ENCODE measurements around the gene IDH2.

Gene IDH2

DNA sequence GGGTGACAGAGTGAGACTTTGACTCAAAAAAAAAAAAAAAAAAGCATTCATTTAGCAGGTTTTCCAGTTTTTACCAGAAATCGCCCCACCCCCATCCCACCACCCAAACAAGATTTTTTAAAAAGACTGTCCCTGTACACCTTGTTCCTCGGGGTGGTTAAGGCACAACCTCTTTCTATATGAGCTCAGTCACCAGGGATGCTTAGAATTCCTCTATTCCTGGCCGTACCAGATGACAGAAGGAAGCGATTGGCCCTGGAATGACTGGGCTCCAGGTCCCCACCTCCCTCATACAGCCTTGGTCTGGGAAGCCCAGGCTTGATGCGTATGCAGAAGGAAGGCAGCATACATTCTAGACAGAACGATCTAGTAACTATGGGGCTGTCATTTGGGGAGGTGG lies 25.6 kb downstream of the IDH2 start:
- TF ChIP-seq ISL1 (CRISPR knock-in tag; IDR thresholded peaks at IDR 0.05) = no peak
- TF ChIP-seq, protein P1, sequence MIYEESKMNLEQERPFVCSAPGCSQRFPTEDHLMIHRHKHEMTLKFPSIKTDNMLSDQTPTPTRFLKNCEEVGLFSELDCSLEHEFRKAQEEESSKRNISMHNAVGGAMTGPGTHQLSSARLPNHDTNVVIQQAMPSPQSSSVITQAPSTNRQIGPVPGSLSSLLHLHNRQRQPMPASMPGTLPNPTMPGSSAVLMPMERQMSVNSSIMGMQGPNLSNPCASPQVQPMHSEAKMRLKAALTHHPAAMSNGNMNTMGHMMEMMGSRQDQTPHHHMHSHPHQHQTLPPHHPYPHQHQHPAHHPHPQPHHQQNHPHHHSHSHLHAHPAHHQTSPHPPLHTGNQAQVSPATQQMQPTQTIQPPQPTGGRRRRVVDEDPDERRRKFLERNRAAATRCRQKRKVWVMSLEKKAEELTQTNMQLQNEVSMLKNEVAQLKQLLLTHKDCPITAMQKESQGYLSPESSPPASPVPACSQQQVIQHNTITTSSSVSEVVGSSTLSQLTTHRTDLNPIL (CRISPR knock-in tag; IDR thresholded peaks at IDR 0.05; ENCODE audit: low read depth) = no peak
- TF ChIP-seq GLIS3 (CRISPR knock-in tag; IDR thresholded peaks at IDR 0.05) = no peak
- TF ChIP-seq PPARA (CRISPR knock-in tag; IDR thresholded peaks at IDR 0.05; ENCODE audit: borderline replicate concordance) = no peak
- TF ChIP-seq ESRRG (CRISPR knock-in tag; IDR thresholded peaks at IDR 0.05) = no peak
- TF ChIP-seq OSR1 (CRISPR knock-in tag; IDR thresholded peaks at IDR 0.05) = no peak
- TF ChIP-seq BACH2 (CRISPR knock-in tag; IDR thresholded peaks at IDR 0.05; ENCODE audit: borderline replicate concordance) = no peak
- no peak for TF ChIP-seq ZFP30 (CRISPR knock-in tag; IDR thresholded peaks at IDR 0.05)
- TF ChIP-seq CSDC2 (CRISPR knock-in tag; IDR thresholded peaks at IDR 0.05) = no peak
- TF ChIP-seq, protein P2, sequence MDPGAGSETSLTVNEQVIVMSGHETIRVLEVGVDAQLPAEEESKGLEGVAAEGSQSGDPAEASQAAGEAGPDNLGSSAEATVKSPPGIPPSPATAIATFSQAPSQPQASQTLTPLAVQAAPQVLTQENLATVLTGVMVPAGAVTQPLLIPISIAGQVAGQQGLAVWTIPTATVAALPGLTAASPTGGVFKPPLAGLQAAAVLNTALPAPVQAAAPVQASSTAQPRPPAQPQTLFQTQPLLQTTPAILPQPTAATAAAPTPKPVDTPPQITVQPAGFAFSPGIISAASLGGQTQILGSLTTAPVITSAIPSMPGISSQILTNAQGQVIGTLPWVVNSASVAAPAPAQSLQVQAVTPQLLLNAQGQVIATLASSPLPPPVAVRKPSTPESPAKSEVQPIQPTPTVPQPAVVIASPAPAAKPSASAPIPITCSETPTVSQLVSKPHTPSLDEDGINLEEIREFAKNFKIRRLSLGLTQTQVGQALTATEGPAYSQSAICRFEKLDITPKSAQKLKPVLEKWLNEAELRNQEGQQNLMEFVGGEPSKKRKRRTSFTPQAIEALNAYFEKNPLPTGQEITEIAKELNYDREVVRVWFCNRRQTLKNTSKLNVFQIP (CRISPR knock-in tag; IDR thresholded peaks at IDR 0.05; ENCODE audit: borderline replicate concordance, low read depth) = no peak
- no peak for TF ChIP-seq ARNTL (CRISPR knock-in tag; IDR thresholded peaks at IDR 0.05; ENCODE audit: borderline replicate concordance, low read depth)
- TF ChIP-seq ZNF8 (CRISPR knock-in tag; IDR thresholded peaks at IDR 0.05) = no peak
- TF ChIP-seq, protein P3, sequence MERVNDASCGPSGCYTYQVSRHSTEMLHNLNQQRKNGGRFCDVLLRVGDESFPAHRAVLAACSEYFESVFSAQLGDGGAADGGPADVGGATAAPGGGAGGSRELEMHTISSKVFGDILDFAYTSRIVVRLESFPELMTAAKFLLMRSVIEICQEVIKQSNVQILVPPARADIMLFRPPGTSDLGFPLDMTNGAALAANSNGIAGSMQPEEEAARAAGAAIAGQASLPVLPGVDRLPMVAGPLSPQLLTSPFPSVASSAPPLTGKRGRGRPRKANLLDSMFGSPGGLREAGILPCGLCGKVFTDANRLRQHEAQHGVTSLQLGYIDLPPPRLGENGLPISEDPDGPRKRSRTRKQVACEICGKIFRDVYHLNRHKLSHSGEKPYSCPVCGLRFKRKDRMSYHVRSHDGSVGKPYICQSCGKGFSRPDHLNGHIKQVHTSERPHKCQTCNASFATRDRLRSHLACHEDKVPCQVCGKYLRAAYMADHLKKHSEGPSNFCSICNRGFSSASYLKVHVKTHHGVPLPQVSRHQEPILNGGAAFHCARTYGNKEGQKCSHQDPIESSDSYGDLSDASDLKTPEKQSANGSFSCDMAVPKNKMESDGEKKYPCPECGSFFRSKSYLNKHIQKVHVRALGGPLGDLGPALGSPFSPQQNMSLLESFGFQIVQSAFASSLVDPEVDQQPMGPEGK (CRISPR knock-in tag; IDR thresholded peaks at IDR 0.05; ENCODE audit: borderline replicate concordance) = no peak
- TF ChIP-seq ZNF70 (CRISPR knock-in tag; IDR thresholded peaks at IDR 0.05) = no peak
- TF ChIP-seq, protein P4, sequence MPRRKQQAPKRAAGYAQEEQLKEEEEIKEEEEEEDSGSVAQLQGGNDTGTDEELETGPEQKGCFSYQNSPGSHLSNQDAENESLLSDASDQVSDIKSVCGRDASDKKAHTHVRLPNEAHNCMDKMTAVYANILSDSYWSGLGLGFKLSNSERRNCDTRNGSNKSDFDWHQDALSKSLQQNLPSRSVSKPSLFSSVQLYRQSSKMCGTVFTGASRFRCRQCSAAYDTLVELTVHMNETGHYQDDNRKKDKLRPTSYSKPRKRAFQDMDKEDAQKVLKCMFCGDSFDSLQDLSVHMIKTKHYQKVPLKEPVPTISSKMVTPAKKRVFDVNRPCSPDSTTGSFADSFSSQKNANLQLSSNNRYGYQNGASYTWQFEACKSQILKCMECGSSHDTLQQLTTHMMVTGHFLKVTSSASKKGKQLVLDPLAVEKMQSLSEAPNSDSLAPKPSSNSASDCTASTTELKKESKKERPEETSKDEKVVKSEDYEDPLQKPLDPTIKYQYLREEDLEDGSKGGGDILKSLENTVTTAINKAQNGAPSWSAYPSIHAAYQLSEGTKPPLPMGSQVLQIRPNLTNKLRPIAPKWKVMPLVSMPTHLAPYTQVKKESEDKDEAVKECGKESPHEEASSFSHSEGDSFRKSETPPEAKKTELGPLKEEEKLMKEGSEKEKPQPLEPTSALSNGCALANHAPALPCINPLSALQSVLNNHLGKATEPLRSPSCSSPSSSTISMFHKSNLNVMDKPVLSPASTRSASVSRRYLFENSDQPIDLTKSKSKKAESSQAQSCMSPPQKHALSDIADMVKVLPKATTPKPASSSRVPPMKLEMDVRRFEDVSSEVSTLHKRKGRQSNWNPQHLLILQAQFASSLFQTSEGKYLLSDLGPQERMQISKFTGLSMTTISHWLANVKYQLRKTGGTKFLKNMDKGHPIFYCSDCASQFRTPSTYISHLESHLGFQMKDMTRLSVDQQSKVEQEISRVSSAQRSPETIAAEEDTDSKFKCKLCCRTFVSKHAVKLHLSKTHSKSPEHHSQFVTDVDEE (CRISPR knock-in tag; IDR thresholded peaks at IDR 0.05) = no peak
- no peak for TF ChIP-seq ZFP3 (CRISPR knock-in tag; IDR thresholded peaks at IDR 0.05)
- TF ChIP-seq TOX (CRISPR knock-in tag; IDR thresholded peaks at IDR 0.05; ENCODE audit: borderline replicate concordance) = no peak
- no peak for ATAC-seq

DNA sequence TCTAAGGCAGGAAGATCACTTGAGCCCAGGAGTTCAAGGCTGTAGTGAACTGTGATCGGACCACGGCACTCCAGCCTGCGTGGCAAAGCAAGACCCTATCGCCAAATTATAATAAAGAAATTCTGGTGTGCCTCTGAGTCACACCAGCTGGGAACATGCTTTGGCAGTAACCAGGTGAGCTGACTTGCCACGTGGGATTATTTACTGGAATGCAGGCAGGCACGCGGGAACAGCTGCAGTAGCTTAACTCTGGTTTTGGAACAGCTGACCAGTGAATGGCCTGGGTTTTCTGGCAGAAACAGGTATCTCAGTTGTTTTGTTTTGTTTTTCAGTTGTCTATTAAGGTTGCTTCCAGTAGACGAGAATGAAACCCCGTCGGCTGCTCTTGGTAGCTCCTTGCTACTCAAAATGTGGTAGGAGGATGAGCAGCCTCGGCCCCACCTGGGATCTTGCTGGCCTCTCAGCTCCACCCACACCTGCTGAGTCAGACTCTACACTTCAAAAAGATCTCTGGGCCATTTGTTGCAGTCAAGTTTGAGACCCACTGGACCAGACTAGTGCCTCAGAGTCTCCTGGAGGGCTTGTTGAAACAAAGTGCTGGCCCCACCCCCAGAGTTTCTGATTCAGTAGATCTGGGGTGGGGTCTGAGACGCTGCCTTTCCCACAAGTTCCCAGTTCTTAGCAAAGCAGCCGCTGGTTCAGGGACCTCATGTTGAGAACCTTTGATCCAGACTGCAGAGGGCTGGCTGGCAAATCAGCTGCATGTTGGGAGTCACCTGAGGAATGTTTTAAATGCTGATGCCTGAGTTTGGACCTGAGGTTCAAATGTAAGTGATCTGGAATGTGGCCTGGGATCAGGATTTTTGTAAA lies 26.6 kb downstream of the IDH2 start:
- TF ChIP-seq TOX (CRISPR knock-in tag; IDR thresholded peaks at IDR 0.05; ENCODE audit: borderline replicate concordance) = no peak
- TF ChIP-seq ZNF70 (CRISPR knock-in tag; IDR thresholded peaks at IDR 0.05) = no peak
- TF ChIP-seq, protein P4 (CRISPR knock-in tag; IDR thresholded peaks at IDR 0.05) = no peak
- no peak for ATAC-seq

DNA sequence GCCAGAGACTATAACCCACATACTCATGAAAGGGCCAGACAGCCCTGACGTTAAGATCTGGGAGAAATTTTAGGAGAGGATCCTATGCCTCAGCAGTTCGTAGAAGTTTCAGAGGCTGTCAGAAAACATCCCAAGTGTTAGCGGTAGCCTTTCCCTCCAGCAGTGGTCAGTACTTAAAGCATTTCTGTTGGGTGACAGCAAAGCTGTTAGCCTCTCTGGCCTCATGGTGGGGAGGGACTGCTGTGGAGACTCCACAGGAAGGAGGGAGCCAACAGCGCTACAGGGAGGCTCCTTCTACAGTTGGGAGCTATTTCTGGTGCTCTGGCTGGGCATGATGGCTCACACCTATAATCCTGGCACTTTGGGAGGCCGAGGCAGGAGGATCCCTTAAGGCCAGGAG lies 27.4 kb downstream of the IDH2 start:
- no peak for ATAC-seq
- TF ChIP-seq, protein P1 (CRISPR knock-in tag; IDR thresholded peaks at IDR 0.05; ENCODE audit: low read depth) = no peak
- no peak for TF ChIP-seq ZNF565 (CRISPR knock-in tag; conservative IDR thresholded peaks at IDR 0.05; ENCODE audit: low read depth)
- TF ChIP-seq ARNTL (CRISPR knock-in tag; IDR thresholded peaks at IDR 0.05; ENCODE audit: borderline replicate concordance, low read depth) = no peak
- TF ChIP-seq ESRRG (CRISPR knock-in tag; IDR thresholded peaks at IDR 0.05) = no peak
- no peak for TF ChIP-seq ZNF8 (CRISPR knock-in tag; IDR thresholded peaks at IDR 0.05)
- no peak for TF ChIP-seq GLIS3 (CRISPR knock-in tag; IDR thresholded peaks at IDR 0.05)
- TF ChIP-seq, protein P3 (CRISPR knock-in tag; IDR thresholded peaks at IDR 0.05; ENCODE audit: borderline replicate concordance) = no peak
- no peak for TF ChIP-seq PPARA (CRISPR knock-in tag; IDR thresholded peaks at IDR 0.05; ENCODE audit: borderline replicate concordance)
